AG09319 (cell line): Measurements from ENCODE around the gene ZBTB25.

Experiments used
- DNase-seq: peaks from one replicate; pipeline ENCODE4 v3.0.0-alpha.2; 2010; ENCODE audit warnings: low read depth; ENCODE audit errors: extremely low read depth
- TF ChIP-seq, protein P1 (sequence below): IDR thresholded peaks from 2 replicates; pipeline ENCODE4 v1.5.1; 2011; ENCODE audit warnings: low read depth, mild to moderate bottlenecking, inconsistent platforms, low read length, moderate library complexity

ZBTB25 gene

DNA sequence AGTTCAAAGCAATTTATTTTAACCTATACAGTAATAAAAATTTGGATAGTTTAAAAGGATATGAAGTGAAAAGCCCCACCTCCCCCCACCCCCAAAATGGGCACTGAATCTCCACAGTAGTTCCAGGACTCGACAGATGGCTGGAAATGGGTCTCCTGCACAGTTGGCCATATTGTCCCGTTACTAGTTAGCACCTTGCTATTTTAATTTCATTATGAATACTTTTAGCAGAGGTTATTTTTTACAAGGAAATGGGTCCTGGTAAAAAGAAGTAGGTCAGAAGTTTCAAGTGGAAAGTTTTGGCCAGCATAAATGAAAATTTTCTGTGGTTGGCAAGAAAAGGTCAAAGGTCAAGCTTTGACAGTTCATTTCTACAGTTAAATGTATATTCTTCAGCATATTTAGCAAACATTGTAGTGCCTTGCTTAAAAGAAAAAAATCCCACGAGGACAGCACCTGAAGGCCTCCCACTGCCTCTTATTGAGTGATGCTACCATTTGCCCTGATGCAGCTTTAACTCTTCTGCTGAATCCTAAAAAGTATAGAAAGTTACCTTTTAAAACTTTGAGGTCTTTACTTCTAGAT, 87.2 kb downstream of the ZBTB25 start:
- no peak for DNase-seq
- TF ChIP-seq, protein P1, sequence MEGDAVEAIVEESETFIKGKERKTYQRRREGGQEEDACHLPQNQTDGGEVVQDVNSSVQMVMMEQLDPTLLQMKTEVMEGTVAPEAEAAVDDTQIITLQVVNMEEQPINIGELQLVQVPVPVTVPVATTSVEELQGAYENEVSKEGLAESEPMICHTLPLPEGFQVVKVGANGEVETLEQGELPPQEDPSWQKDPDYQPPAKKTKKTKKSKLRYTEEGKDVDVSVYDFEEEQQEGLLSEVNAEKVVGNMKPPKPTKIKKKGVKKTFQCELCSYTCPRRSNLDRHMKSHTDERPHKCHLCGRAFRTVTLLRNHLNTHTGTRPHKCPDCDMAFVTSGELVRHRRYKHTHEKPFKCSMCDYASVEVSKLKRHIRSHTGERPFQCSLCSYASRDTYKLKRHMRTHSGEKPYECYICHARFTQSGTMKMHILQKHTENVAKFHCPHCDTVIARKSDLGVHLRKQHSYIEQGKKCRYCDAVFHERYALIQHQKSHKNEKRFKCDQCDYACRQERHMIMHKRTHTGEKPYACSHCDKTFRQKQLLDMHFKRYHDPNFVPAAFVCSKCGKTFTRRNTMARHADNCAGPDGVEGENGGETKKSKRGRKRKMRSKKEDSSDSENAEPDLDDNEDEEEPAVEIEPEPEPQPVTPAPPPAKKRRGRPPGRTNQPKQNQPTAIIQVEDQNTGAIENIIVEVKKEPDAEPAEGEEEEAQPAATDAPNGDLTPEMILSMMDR = no peak

DNA sequence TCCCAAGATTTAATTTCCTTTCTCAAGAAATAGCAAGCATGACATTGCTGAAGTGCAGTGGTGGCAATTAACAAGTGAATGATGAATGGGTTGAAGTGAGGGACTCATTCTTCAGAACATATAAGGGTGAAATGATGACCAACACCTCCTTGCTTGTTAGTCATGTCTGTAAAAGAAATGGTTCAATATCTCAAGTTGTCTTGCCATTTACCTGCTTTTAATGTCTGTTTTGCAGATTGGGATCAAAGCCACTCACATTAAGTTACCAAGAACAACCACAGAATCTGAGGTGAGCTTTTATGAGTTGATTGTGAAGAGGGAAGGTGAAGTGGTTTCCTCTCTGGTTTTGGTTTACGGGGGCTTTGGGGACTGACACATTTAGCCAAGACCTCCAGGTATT, 91.4 kb downstream of the ZBTB25 start:
- no peak for DNase-seq
- TF ChIP-seq, protein P1 = no peak

DNA sequence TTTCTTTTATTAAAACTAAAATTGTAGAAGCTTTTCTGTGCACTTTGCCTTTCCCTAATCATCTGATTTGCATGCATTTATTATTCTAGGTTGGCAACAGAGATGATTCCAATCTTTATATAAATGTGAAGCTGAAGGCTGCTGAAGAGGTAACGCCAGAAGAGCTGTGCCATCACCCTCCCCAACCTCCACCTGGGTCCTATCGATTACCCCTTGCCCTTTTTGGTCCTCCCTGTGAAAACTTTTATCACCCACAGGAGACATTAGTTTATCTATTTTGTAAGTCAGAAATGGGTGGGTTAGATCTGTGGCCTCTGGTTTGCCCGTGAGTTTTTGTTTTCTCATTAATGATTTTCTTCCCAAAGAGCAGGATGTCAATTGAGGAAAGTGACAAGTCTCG, 92.6 kb downstream of the ZBTB25 start:
- no peak for DNase-seq
- TF ChIP-seq, protein P1 = no peak

DNA sequence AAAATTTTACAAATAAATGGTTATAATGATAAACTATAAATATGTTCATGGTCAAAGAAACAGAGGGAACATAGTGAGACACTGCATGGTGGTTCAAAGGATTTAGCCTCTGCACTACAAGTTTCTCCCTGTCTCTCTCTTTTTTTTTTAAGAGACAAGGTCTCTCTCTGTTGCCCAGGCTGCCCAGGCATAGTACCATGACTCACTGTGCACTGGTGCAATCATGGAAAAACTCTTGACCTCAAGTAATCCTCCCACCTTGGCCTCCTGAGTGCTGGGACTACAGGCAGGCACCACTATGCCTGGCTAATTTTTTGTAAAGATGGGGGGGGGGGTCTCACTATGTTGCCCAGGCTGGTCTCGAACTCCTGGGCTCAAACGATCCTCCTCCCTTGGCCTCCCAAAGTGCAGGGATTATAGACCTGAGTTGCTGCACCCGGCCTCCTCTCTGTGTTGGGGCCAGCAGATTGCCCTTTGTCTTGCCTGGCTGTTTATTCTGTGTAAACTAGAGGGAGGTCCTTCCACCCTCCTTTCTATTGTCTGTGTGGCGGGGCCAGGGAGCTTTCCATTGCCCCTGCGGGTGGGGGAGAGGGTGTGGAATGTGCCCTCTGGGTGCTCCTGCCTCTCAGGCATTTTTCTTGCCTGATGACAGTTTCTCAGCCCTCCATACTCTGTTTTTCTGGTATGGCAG, 93.4 kb downstream of the ZBTB25 start:
- no peak for DNase-seq

DNA sequence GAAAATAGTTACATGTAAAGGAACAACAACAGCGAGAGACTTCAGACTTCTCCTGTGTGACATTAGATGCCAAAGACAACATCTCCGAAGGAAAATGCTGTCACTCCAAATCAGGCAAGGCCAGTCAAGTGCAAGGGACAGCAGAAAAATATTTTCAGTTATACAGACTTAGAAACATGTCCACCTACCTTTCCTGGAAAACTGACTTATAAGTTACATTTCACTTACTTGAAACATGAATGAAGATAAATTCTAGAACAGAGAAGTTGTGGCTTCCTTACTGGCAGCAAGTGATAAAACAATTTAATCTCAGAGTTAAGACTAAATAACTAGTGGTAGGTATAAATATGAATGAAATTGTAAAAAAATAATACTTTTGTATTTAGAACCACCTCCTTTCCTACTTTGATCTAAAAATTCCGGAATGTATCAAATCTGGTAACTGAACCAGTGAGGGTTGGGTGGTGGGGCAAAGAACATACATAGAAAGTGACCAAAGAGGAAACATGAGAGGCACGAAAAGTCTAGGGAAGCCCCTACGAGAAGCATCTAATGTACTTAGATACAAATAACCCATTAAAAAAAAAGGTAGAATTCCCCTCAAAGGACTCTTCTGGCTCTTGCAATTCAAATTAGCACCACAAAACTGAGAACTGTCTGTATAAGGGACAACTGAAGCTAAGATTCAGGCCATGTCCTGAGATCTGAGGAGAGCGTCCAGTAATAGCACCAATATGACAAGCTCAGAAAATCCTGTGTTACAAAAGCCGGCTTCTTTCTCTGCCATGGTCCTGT, 94.3 kb downstream of the ZBTB25 start:
- no peak for DNase-seq
- TF ChIP-seq, protein P1 = no peak

More for the DNA sequence above, 93.4 kb downstream of the ZBTB25 start:
- TF ChIP-seq, protein P1 = no peak

DNA sequence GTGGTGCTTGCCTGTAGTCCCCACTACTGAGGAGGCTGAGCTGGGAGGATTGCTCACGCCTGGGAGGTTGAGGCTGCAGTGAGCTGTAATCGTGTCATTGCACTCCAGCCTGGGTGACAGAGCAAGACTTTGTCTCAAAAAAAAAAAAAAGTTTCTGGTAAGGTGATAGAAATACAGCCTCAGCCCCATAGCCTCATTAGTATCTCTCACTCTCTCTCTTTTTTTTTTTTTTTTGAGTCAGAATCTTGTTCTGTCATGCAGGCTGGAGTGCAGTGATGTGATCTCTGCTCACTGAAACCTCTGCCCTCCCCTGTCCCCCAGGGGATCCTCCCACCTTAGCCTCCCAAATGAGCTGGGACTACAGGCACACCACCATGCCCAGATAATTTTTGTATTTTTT, 96.3 kb downstream of the ZBTB25 start:
- TF ChIP-seq, protein P1 = no peak
- DNase-seq = no peak

DNA sequence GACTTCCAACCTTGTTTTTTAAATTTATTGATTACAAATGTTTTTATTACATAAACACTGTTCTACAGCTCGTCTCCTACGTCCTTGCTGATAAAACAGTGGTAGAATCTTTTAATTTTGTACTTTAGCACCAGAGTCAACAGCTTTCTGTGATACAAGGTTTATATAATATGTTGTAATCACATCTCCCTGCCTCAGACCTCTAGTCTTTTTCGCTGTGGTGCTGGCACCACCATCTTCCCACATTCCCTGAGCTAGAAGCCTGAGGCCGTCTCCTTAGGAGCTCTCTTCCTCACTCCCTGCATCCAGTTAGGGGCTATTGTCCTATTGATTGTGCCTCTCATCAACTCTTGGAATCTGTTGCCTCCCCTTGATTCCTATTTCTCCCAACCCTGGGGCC, 98.3 kb downstream of the ZBTB25 start:
- no peak for DNase-seq
- TF ChIP-seq, protein P1 = no peak
